GM18508 (cell line): ENCODE results near the gene RELCH.

Experiments used
- ATAC-seq: cut with Tn5 transposase; IDR thresholded peaks from one replicate; pipeline ENCODE4 v1.9.1; 2021; ENCODE audit warnings: moderate number of reproducible peaks; ENCODE audit not compliant: insufficient read depth, unreplicated experiment

RELCH gene

GRCh38 chr18:62186499-62186773 lies 619 bp upstream of the RELCH start:
- ATAC-seq, result no peak

- no peak for ATAC-seq
Observed at GRCh38 chr18:62187543-62188510, 772 bp downstream of the RELCH start.

GRCh38 chr18:62189208-62189607 lies 2.2 kb downstream of the RELCH start:
- no peak for ATAC-seq

- ATAC-seq, result no peak
Observed at GRCh38 chr18:62196079-62196478, 9.0 kb downstream of the RELCH start.

GRCh38 chr18:62196980-62197379 lies 9.9 kb downstream of the RELCH start:
- no peak for ATAC-seq

GRCh38 chr18:62198259-62198658 lies 11.2 kb downstream of the RELCH start:
- ATAC-seq, result no peak

- no peak for ATAC-seq
Observed at GRCh38 chr18:62199629-62200028, 12.6 kb downstream of the RELCH start.

GRCh38 chr18:62200121-62200914 lies 13.3 kb downstream of the RELCH start:
- ATAC-seq, result no peak

- ATAC-seq, result no peak
Observed at GRCh38 chr18:62201870-62202269, 14.8 kb downstream of the RELCH start.

- no peak for ATAC-seq
Observed at GRCh38 chr18:62205824-62206223, 18.8 kb downstream of the RELCH start.

GRCh38 chr18:62206593-62206992 lies 19.5 kb downstream of the RELCH start:
- ATAC-seq, result no peak

GRCh38 chr18:62209046-62209445 lies 22.0 kb downstream of the RELCH start:
- no peak for ATAC-seq

- no peak for ATAC-seq
Observed at GRCh38 chr18:62210138-62210537, 23.1 kb downstream of the RELCH start.

GRCh38 chr18:62211325-62211828 lies 24.3 kb downstream of the RELCH start:
- ATAC-seq, result no peak

GRCh38 chr18:62214790-62215189 lies 27.7 kb downstream of the RELCH start:
- no peak for ATAC-seq

- ATAC-seq, result no peak
Observed at GRCh38 chr18:62224229-62224628, 37.2 kb downstream of the RELCH start.

- ATAC-seq, result no peak
Observed at GRCh38 chr18:62226047-62226446, 39.0 kb downstream of the RELCH start.

GRCh38 chr18:62236252-62236651 lies 49.2 kb downstream of the RELCH start:
- no peak for ATAC-seq

GRCh38 chr18:62239475-62239874 lies 52.4 kb downstream of the RELCH start:
- ATAC-seq, result no peak

GRCh38 chr18:62242955-62243354 lies 55.9 kb downstream of the RELCH start:
- no peak for ATAC-seq

- ATAC-seq, result no peak
Observed at GRCh38 chr18:62245177-62245576, 58.1 kb downstream of the RELCH start.
